OCI-LY7 (cell line): Measurements from ENCODE around the gene TULP1. TPM values are rescaled to one million over a fixed set of nuclear protein-coding genes. Genes with fewer than 3 reads are reported as not detected.

Experiments
- BruUV-seq: library from RNA; stranded (reverse); fragments of 400-500 nt; replicated peaks from 2 replicates; lab custom pipeline; 2021; lab: Mats Ljungman, UMichigan
- CTCF ChIA-PET: fragments of 300-600 bp; sonication (Branson Sonifier 250); formaldehyde crosslinking; loops from one replicate; lab custom pipeline; 2022; ENCODE audit warnings: antibody characterized with exemption; ENCODE audit not compliant: unreplicated experiment; lab: Charles Lee
- POLR2A ChIA-PET: fragments of 300-600 bp; sonication (Branson Sonifier 250); formaldehyde crosslinking; loops from one replicate; lab custom pipeline; 2022; ENCODE audit warnings: antibody characterized with exemption; lab: Charles Lee
- DNase-seq: peaks from one replicate; pipeline ENCODE4 v3.0.0-alpha.2; 2015; ENCODE audit warnings: low spot score
- H2AFZ ChIP-seq: fragments of 200-600 bp; sonication (generic), shearing (Covaris generic); 2 replicates; pipeline ENCODE4 v1.6.1; 2014; ENCODE audit warnings: mild to moderate bottlenecking, antibody characterized with exemption, low read length, moderate library complexity
- H3K27ac ChIP-seq: fragments of 200-600 bp; sonication (generic); 2 replicates; pipeline ENCODE4 v1.5.1; 2014; ENCODE audit warnings: mixed run types, low read depth, mild to moderate bottlenecking, moderate library complexity, low read length, inconsistent platforms; ENCODE audit not compliant: poor library complexity, severe bottlenecking
- H3K36me3 ChIP-seq: fragments of 200-600 bp; sonication (generic); 2 replicates; pipeline ENCODE4 v1.6.1; 2014; ENCODE audit warnings: mild to moderate bottlenecking, antibody characterized with exemption, low read length, moderate library complexity, mixed read lengths; ENCODE audit not compliant: insufficient read depth
- H3K4me1 ChIP-seq: fragments of 200-600 bp; sonication (generic); 2 replicates; pipeline ENCODE4 v1.5.1; 2014; ENCODE audit warnings: mild to moderate bottlenecking, low read length; ENCODE audit not compliant: insufficient read depth, poor library complexity, severe bottlenecking
- H3K4me2 ChIP-seq: fragments of 200-600 bp; sonication (generic); 2 replicates; pipeline ENCODE4 v1.6.1; 2014; ENCODE audit warnings: mild to moderate bottlenecking, low read length
- H3K4me3 ChIP-seq: fragments of 200-600 bp; sonication (generic); 2 replicates; pipeline ENCODE4 v1.5.1; 2014; ENCODE audit warnings: mild to moderate bottlenecking, low read depth, low read length; ENCODE audit not compliant: poor library complexity, severe bottlenecking
- H3K79me2 ChIP-seq: fragments of 200-600 bp; sonication (generic); 2 replicates; pipeline ENCODE4 v1.6.1; 2016; ENCODE audit warnings: low read depth, mild to moderate bottlenecking, low read length, moderate library complexity, mixed read lengths; ENCODE audit not compliant: insufficient read depth
- H3K9me2 ChIP-seq: fragments of 200-600 bp; sonication (generic); 2 replicates; pipeline ENCODE4 v1.6.1; 2016; ENCODE audit warnings: mild to moderate bottlenecking, low read length, mixed read lengths; ENCODE audit not compliant: insufficient read depth
- H3K9me3 ChIP-seq: fragments of 200-600 bp; sonication (generic); 2 replicates; pipeline ENCODE4 v1.6.1; 2014; ENCODE audit warnings: mild to moderate bottlenecking, mixed run types, low read length, mixed read lengths
- H4K20me1 ChIP-seq: fragments of 200-600 bp; sonication (generic); 2 replicates; pipeline ENCODE4 v1.6.1; 2014; ENCODE audit warnings: mild to moderate bottlenecking, antibody characterized with exemption, low read length, moderate library complexity, mixed read lengths; ENCODE audit not compliant: insufficient read depth
- CTCF ChIP-seq: fragments of 200-600 bp; sonication (generic); conservative IDR thresholded peaks from 2 replicates; pipeline ENCODE4 v1.5.1; 2014; ENCODE audit warnings: mild to moderate bottlenecking, antibody characterized with exemption, low read length, moderate library complexity, mixed read lengths
- EZH2phosphoT487 ChIP-seq: fragments of 200-600 bp; sonication (generic); IDR thresholded peaks from 2 replicates; pipeline ENCODE4 v1.6.1; 2018; ENCODE audit warnings: low read depth, borderline replicate concordance, mild to moderate bottlenecking, mixed run types, antibody characterized with exemption, low read length, moderate library complexity, mixed read lengths
- intact Hi-C: fragments of 100-400 bp; cut with micrococcal nuclease; formaldehyde crosslinking; loops from one replicate; pipeline ENCODE4 v1.10.0; 2022; ENCODE audit not compliant: unreplicated experiment
- total RNA-seq, 2 experiments: library from RNA; depleted of rRNA in 1 of 2; stranded (reverse); fragments of >200 nt in 1 of 2; shearing (Covaris generic) in 1 of 2; gene quantifications; 2 replicates each; pipeline ENCODE4 v1.2.3, GENCODE V29; 2014 to 2022

TULP1 gene
- total RNA-seq, 2 experiments from 2014 or later, result not detected

- Histone ChIP-seq H3K27ac (no peak overlapping the region), H3K4me1 (peaks cover 14% of the 10 kb centered on the region), H4K20me1 (no peaks in the 10 kb centered on the region), H3K9me3 (no peaks in the 10 kb centered on the region), H3K36me3 (no peaks in the 10 kb centered on the region), H3K79me2 (no peaks in the 10 kb centered on the region), H3K9me2 (no peaks in the 10 kb centered on the region), H3K4me3 (peak overlapping the region; percentile 71), H3K4me2 (peak overlapping the region; percentile 89), H2AFZ (peak overlapping the region; percentile 84)
- CTCF ChIA-PET, result interaction anchor here (0.9 kb wide), 1 partner anchor 25 kb away, joined by 12 read pairs; no protein-coding TSS in a partner anchor
- POLR2A ChIA-PET, result interaction anchor here (0.7 kb wide), 1 partner anchor 21 kb away, joined by 4 read pairs; no protein-coding TSS in a partner anchor
- TF ChIP-seq EZH2phosphoT487, result no peak
- no peak for TF ChIP-seq CTCF
- intact Hi-C loops, result no loop called here
- DNase-seq, result peak; percentile 37
- no TSS peak for BruUV-seq
These were observed 14.9 kb downstream of the TULP1 start for GRCh38 chr6:35497571-35498421.

- Histone ChIP-seq H3K4me2 (peak within 1 kb of the TSS; percentile 89), H4K20me1 (no peaks in the 10 kb centered on the region), H3K9me2 (no peaks in the 10 kb centered on the region), H3K79me2 (no peaks in the 10 kb centered on the region), H3K4me3 (peak within 1 kb of the TSS; percentile 71), H3K27ac (no peak within 1 kb of the TSS), H3K4me1 (peaks cover 14% of the 10 kb centered on the region), H2AFZ (peak within 1 kb of the TSS; percentile 84), H3K36me3 (no peaks in the 10 kb centered on the region), H3K9me3 (no peaks in the 10 kb centered on the region)
- intact Hi-C loops, result no loop called here
- no TSS peak for BruUV-seq
- POLR2A ChIA-PET, result no interaction called here
- peak; percentile 48 for DNase-seq
- TF ChIP-seq CTCF (peak; percentile 45; the same call in 1 of the 2 replicates), EZH2phosphoT487 (no peak)
- CTCF ChIA-PET, result no interaction called here
These were observed 15.7 kb downstream of the TULP1 start, which contains the start of gene TEAD3 for GRCh38 chr6:35496841-35497570. TSS of gene TEAD3 (minus strand) at chr6:35497079.
